ENCODE measurements around the gene PRSS50. TPM values are rescaled to one million over a fixed set of nuclear protein-coding genes. Genes with fewer than 3 reads are reported as not detected.

PRSS50 gene
- total RNA-seq, 2 donors from 2014 or later: 0.28 to 0.54 TPM

DNA sequence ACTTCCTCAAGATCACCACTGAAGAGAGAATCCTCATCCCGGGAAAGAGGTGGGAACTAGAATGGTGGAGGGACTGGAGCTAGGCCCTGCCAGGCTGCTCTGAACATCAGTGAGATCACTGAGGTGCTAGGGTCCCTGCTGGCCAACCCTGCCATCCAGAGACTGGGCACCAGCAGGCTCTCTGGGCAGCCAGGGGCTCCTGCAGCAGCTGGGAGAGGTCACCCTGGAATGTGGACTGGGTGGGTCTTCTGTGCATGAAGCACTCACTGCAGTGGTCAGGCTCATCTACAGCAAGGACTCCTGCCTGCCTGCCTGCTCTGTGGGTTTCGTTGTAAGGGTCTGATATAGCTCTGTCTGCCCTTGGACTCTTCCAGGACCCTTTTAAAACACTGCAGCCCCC lies 49.1 kb downstream of the PRSS50 start:
- Histone ChIP-seq H3K27ac (no peak overlapping the region), H3K36me3 (no peaks in the 10 kb centered on the region), H3K4me3 (no peak overlapping the region), H3K9me3 (no peaks in the 10 kb centered on the region), H3K27me3 (replicated peaks; ENCODE audit: insufficient read depth) (no peaks in the 10 kb centered on the region), H3K4me1 (ENCODE audit: control insufficient read depth in 1 of 2, low read depth in 2 of 2) (peaks cover 0 to 4% of the 10 kb centered on the region in 2 donors)
- ATAC-seq (ENCODE audit: insufficient number of reproducible peaks, low FRiP score, low read depth) (no peak), DNase-seq (ENCODE audit: low spot score) (no peak)
- TF ChIP-seq, protein P1, sequence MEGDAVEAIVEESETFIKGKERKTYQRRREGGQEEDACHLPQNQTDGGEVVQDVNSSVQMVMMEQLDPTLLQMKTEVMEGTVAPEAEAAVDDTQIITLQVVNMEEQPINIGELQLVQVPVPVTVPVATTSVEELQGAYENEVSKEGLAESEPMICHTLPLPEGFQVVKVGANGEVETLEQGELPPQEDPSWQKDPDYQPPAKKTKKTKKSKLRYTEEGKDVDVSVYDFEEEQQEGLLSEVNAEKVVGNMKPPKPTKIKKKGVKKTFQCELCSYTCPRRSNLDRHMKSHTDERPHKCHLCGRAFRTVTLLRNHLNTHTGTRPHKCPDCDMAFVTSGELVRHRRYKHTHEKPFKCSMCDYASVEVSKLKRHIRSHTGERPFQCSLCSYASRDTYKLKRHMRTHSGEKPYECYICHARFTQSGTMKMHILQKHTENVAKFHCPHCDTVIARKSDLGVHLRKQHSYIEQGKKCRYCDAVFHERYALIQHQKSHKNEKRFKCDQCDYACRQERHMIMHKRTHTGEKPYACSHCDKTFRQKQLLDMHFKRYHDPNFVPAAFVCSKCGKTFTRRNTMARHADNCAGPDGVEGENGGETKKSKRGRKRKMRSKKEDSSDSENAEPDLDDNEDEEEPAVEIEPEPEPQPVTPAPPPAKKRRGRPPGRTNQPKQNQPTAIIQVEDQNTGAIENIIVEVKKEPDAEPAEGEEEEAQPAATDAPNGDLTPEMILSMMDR (IDR thresholded peaks at IDR 0.05): no peak

DNA sequence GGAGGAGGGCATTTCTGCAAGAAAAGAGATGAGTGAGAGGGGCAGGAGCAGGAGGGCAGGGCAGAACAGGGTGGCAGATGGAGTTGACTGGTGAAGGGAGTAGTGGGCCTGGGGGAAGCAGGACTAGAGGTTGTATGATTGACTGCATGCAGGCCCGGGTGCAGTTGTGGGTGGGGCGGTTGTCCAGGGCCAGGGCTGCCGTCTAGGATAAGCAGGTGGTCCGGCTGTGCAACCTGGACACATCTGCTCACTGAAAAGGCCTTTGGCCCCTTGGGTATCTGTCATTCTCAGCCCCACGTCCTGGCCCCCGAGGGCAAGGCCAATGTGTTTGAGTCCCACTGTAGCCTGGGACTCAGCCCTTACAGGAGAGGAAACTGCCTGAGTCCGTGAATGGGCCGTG lies 49.6 kb downstream of the PRSS50 start:
- TF ChIP-seq, protein P1 (IDR thresholded peaks at IDR 0.05): no peak
- Histone ChIP-seq H3K4me3 (no peak overlapping the region), H3K9me3 (no peaks in the 10 kb centered on the region), H3K27me3 (replicated peaks; ENCODE audit: insufficient read depth) (no peaks in the 10 kb centered on the region), H3K27ac (no peak overlapping the region), H3K36me3 (no peaks in the 10 kb centered on the region), H3K4me1 (ENCODE audit: control insufficient read depth in 1 of 2, low read depth in 2 of 2) (peaks cover 0 to 4% of the 10 kb centered on the region in 2 donors)
- DNase-seq (ENCODE audit: low spot score) (no peak), ATAC-seq (ENCODE audit: insufficient number of reproducible peaks, low FRiP score, low read depth) (no peak)

DNA sequence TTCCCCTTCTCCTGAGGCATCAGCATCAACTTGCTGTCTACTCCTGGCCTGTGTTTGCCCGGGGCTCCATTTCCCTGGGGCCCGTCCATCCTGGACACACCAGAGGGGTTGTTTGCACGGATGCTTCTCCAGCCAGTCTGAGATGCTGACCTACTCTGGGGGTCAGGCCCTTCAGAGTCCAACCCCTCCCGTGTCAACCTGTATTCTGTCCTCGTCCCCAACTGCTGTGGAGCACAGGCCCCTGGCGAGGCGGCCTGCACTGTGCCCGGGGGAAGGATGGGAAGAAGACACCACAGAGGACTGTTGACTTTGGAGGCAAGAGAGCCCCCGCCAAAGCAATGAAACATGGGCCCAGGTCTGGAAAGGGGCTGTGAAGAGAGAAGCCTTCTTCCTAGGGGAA lies 50.0 kb downstream of the PRSS50 start:
- no peaks in the 10 kb centered on the region for H3K9me3 ChIP-seq
- no peak overlapping the region for H3K27ac ChIP-seq
- no peaks in the 10 kb centered on the region for H3K27me3 ChIP-seq (replicated peaks; ENCODE audit: insufficient read depth)
- peaks cover 0 to 4% of the 10 kb centered on the region in 2 donors for H3K4me1 ChIP-seq (ENCODE audit: control insufficient read depth in 1 of 2, low read depth in 2 of 2)
- ATAC-seq (ENCODE audit: insufficient number of reproducible peaks, low FRiP score, low read depth) (no peak), DNase-seq (ENCODE audit: low spot score) (no peak)
- no peak overlapping the region for H3K4me3 ChIP-seq
- TF ChIP-seq, protein P1 (IDR thresholded peaks at IDR 0.05): no peak
- no peaks in the 10 kb centered on the region for H3K36me3 ChIP-seq

DNA sequence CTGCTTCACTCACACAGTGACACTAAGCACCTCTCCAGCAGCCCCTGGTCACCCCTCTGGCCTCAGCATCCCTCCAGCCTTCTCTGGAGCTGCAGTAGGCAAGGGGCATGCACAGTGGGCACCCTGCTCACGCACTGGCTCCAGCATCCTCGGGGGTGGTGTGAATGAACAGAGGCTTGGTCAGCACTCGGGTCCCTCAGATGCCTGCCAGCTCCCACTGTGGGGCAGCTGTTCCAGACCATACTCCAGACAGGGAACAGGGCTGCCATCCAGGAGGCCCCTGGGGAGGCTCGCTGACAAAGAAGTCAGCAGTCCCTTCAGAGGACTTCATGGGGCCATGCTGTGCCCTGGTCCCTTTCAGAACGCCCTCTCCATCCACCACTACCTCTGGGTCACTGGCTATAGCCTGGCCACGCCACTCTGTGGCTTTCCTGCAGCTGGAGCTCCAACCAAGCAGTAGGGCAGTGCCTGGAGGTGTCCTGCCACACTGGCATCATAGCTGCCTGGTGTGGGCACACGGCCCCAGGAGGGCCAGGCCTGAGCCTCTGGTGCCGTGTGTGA lies 50.5 kb downstream of the PRSS50 start:
- DNase-seq (ENCODE audit: low spot score) (no peak), ATAC-seq (ENCODE audit: insufficient number of reproducible peaks, low FRiP score, low read depth) (no peak)
- no peak overlapping the region for H3K4me3 ChIP-seq
- no peaks in the 10 kb centered on the region for H3K27me3 ChIP-seq (replicated peaks; ENCODE audit: insufficient read depth)
- H3K27ac ChIP-seq: no peak overlapping the region
- TF ChIP-seq, protein P1 (IDR thresholded peaks at IDR 0.05): no peak
- H3K36me3 ChIP-seq: no peaks in the 10 kb centered on the region
- peaks cover 0 to 4% of the 10 kb centered on the region in 2 donors for H3K4me1 ChIP-seq (ENCODE audit: control insufficient read depth in 1 of 2, low read depth in 2 of 2)
- H3K9me3 ChIP-seq: no peaks in the 10 kb centered on the region

DNA sequence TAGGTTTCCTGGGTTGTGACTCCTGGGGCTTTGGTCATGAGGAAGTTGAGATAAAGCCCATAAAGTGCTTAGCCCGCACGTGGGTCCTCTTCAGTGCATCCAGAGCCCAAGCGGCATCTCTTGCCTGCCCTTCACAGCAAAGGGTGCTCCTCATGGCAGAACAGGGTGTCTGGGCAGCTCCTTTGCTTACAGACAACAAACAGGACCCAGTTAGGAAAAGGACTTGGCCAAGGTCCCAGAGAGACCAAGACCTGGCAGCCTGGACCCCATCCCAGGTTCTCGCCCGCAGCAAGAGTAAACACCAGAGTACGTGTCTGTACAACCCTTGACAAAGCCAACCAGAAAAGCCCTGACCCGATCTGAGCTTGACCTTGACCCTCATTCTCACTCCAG lies 51.2 kb downstream of the PRSS50 start:
- no peak overlapping the region for H3K27ac ChIP-seq
- H3K4me3 ChIP-seq: no peak overlapping the region
- TF ChIP-seq, protein P1 (IDR thresholded peaks at IDR 0.05): no peak
- peaks cover 0 to 4% of the 10 kb centered on the region in 2 donors for H3K4me1 ChIP-seq (ENCODE audit: control insufficient read depth in 1 of 2, low read depth in 2 of 2)
- DNase-seq (ENCODE audit: low spot score): no peak
- H3K36me3 ChIP-seq: no peaks in the 10 kb centered on the region
- no peak for ATAC-seq (ENCODE audit: insufficient number of reproducible peaks, low FRiP score, low read depth)
- H3K9me3 ChIP-seq: no peaks in the 10 kb centered on the region
- no peaks in the 10 kb centered on the region for H3K27me3 ChIP-seq (replicated peaks; ENCODE audit: insufficient read depth)
